HG03095 (cell line): Measurements from ENCODE around the gene TRIM28.
A peak's percentile ranks its signal among the peaks of the same experiment; 100 is the strongest.

Experiments
- ATAC-seq: cut with Tn5 transposase; IDR thresholded peaks from one replicate; pipeline ENCODE4 v1.9.1; 2021; ENCODE audit warnings: moderate library complexity; ENCODE audit not compliant: unreplicated experiment

Gene TRIM28

DNA sequence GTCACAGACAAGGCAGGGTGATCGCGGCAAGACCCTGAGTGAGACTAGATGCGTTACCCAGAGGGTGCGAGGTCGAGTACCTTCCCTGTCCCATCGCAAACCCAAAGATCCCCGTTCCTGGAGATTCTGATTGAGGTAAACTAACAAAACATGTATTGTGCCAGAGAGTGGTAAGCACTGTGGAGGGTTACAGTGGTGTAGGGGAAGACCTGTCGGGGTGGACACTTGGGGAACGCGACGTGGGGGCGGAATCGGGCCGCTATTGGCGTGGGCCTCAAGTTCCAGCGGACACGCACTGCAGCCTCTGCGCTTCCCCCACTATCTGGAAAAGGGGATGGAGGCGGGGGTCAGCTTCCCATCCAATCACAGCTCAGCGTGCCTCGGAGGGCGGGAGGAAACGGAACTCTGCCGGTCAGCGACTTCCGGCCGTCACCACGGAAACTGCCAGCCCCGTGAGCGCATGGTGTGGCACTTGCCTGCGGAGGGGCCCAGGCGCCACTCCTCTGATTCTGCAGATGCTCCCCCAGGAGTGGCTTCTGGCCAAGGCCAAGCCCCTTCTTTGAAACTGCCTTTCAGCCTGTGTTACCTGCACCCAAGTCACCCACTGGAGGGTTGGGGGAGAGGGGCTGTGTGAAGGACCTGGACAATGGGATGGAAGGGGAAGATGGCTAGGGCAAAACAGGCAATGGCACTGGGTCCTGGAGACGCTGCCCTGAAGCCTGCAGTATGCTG is 15.6 kb downstream of the TRIM28 start:
- ATAC-seq = no peak

DNA sequence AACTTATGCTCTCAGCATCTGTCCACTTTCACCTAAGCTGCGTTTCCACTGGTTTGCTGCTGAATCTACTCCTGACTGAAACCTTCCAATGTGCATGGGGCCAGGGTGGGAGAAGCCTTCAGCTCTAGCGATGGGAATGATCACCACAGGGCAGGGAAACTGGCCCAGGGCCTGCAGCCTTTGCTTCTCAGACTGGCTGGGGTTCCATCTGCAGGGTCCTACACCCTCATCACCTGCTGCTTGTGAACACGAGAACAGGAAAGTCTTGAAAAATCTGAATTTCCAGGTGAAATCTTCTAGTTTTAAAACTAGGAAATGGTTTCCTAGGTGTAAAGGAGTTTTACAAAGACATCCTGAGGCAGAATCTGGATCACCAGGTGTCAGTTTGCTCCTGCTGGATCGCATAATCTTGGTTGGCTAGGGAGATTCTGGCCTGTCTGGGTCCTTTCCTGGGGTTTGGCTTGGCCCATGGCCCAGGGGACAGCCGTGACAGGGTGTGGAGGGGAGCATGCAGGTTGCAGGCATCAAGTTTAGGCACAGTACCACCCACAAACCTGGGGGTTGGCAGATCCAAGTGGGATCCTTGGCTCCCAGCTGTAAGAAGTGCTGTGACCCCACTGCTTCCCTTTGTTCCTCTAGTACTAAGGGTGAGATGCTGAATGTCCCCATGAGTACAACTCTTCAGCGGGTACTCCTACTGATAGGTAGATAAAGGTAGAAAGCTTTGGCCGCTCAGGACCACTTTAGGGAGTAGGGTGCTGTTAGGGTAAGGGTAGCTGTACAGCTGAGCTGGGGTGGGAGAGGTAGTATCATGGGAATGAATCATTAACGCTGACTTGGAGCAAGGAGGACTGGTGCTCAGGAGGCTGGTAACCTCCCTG is 16.4 kb downstream of the TRIM28 start:
- ATAC-seq = no peak

DNA sequence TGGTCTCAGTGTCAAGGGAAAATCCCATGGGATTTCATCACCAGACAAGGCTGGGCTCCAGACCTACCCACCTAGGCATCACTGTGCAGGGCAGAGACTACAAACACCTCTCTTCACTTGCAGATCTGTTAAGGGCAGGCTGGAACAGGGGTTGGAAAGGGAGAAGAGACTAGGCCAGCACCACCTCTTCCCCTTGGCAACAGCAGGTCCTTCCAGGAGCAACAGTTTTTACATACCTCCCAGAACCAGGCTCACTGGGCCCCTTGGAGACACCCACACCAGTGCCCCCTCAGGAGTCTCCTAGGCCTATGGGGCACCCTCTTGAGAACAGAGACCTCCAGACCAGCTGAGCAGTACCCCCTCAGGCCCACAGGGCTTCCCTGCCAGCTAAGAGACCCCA is 17.1 kb downstream of the TRIM28 start:
- no peak for ATAC-seq

DNA sequence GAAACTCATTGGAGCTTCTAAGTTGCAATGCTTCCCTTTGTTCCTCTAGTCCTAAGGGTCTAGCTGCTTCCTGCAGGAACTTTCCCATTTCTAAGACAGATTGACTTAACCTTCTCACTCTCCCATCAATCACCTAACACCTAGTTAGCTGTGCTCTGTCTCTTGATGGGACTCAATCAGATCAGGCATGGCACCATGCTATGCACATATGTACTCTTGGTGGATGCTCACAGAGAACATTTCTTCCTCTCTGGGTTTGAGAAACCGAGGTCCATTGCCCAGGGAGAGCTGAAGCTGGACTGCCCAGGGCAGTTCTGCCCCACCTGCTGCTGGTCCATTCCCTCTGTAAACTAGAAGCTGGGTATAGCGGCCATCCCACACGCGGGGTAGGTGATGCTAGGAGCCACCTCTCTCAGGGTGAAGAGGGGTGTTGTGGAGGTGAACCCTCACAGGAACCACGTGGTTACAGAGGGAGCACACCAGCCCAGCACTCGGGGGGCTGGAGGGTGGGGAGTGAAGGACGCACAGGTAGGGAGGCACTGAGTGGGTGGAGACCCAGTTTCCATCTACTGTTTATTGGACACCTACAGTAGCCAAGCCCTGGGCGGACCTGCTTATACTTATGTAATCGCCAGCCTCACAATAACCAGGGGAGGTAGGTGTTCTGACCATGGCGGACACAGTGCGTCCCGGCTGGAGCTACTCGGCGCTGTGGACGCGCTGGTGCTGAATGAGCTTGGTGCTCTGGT is 17.7 kb downstream of the TRIM28 start:
- no peak for ATAC-seq

DNA sequence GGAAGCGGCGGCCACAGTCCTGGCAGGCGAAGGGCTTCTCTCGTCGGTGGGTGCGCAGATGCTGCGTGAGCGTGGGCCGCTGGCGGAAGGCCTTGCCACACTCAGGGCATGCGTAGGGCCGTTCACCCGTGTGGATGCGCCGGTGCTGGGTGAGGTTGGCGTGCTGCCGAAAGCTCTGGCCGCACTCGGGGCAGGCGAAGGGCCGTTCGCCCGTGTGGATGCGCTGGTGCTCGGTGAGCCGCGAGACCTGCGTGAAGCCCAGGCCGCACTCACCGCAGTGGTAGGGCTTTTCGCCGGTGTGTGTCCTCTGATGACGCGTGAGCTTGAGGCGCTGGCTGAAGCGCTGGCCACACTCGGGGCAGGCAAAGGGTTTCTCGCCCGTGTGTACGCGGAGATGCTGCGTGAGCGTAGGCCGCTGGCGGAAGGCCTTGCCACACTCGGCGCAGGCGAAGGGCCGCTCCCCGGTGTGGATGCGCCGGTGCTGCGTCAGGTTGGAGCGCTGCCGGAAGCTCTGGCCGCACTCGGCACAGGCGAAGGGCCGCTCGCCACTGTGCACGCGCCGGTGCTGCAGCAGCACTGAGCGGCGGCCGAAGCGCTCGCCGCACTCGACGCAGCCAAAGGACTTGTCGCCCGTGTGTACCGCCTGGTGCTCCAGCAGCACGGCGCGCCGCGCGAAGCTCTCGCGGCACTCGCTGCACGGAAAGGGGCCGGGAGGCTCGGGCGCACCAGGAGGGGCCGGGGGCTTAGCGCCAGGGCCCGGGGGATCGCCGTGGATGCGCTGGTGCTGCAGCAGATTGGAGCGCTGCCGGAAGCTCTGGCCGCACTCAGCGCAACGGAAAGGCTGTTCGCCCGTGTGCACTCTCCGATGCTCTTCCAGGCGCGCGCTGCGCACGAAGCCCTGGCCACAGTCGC is 18.5 kb downstream of the TRIM28 start:
- no peak for ATAC-seq

DNA sequence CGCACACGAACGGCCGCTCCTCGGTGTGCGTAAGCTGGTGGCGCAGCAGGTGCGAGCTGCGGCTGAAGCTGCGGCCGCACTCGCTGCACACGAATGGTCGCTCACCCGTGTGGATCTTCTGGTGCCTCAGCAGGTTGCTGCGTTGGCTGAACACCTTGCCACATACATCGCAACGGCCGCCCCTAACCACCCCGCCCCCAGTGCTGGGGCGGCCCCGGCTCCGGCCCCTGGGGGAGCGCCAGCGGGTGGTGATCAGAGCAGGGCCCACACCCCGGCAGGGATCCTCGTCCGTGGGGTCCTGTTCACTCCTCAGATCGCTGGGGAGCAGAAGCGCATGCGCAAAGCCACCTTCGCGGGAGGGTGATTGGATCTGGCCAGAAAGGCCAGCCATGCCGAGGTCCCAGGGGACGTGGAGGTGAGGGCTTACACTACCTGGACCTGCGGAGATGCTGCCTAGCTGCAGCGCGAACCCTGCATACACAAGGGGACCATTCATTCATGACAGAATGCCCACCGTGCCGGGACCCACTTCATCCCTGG is 19.2 kb downstream of the TRIM28 start:
- no peak for ATAC-seq

DNA sequence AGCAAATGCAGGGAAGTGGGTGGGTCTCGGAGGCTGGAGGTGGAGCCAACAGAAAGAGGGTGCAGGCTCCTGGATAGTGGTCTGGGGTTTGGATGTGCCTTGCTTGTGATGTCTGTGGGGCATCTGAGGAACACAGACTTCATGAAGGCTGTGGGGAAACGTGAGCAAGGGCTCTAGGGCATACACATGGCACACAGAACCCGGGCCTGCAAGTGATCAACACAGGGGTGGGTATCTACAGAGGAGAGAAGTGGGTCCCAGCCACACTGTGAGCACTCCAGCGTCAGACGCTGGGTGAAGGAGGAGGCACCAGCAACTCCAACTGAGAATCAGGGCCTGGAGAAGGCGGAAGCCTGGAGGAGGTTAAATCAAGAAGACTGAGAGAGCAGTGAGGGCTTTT is 20.0 kb downstream of the TRIM28 start:
- ATAC-seq = no peak

DNA sequence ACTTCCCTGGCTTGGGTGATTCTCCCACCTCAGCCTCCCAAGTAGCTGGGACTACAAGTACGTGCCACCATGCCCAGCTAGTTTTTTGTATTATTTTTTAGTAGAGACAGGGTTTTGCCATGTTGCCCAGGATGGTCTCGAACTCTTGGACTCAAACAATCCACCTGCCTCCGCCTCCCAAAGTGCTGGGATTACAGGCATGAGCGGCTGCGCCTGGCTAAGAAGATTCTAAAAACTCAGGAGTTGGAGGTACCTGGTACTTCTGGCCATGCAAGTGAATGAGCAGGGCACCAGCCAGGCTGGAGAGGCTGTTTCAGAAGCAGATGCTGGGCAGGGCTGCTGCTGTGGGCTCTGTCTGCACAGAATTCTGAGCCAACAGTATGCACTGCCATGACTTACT is 23.1 kb downstream of the TRIM28 start:
- ATAC-seq = no peak

DNA sequence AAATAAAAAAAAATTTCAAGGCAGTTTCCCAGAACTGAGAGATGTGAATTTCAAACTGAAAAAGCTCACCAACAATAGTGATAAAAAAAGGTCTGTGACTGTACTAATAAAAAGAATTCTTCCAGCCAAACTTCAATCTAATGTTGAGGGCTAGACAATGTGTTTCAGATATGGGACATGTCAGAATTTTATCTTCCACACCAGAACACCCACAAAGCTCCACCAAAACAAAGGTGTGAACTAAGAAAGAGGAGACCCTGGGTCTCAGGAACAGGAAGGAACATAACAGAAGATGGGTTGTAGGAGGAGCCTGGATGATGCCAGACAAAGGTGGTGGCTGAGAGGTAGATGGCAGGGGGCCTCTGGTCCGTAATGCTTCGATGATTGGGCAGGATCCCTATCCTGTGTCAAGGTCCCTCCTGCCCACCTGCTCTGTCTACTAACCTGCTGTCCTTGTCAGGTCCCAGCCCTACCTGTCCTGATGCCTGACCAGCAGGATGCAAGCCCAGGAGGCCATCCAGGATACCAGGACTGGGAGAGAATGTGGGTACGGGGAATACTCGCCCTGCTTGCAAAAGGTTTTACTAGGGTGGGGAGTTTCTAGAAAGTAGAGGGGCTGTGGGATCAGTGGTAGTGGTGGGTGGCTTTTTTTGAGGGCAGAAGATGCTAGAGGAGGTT is 24.7 kb downstream of the TRIM28 start:
- no peak for ATAC-seq

DNA sequence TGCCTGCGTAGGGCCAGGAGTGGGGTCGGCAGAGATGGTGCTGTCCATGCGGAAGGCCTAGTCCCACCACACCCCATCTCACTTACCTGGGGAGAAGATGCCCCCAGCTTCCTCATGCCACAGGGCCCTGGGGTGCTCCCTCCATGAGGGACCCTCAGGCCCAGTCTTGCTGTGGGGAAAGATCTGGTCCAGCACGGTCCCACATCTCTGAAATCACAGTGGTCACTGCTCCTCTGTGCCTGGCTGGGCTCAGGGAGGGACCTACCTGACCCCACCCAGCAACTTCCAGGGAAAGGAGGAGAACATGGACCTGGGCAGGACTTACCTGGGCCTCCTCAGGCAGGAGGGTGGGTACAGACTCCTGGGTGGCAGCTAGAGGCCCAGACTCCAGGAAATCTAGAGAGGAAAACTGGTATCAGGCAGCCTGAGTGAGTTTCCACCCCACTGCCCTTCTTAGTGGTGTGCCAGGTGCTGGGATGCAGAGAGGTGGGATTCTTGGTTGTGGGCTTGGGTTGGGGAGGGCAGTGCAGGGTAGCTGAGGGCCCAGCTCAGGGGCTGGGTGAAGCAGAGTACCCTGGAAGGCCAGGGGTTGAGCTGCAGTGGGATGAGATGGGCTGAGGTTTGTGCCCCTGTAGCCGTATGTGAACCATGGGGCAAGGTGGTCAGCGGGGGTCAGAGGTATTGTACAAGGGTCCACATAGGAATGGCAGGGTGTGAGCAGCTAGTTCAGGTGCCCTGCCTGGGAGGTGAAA is 25.5 kb downstream of the TRIM28 start:
- ATAC-seq = no peak

DNA sequence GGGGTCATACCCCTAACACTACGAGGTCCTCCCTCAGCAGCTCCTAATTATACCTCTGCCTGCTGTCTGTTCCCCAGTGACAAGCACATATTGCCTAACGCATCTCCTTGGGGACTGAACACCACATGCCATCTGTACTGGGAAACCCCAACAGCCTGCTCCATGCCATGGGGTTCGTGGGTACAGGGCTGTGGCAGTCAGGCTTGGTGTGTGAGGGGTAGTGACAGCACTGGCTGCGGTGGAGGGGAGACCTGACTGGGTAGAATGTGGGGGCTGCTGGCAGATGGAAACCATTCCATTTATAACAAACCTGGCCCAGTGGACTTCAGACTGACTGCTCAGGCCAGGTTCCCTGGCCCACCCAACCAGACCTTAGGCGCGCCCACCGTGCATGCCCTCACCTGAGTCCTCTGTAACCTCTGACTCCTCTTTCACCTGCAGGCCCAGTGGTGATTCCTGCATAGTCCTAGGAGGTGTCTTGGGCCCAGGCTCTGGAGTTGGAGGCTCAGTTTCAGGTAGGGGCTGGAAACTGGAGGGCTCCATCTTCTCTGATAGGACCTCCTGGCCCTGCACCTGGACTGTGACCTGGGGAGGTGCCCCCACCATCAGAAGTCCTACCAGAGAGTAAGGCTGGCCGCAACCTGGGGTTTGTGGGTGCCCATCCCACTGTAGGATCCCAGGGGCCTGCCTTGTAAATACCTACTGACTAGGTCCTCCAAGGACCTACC is 26.2 kb downstream of the TRIM28 start:
- no peak for ATAC-seq

DNA sequence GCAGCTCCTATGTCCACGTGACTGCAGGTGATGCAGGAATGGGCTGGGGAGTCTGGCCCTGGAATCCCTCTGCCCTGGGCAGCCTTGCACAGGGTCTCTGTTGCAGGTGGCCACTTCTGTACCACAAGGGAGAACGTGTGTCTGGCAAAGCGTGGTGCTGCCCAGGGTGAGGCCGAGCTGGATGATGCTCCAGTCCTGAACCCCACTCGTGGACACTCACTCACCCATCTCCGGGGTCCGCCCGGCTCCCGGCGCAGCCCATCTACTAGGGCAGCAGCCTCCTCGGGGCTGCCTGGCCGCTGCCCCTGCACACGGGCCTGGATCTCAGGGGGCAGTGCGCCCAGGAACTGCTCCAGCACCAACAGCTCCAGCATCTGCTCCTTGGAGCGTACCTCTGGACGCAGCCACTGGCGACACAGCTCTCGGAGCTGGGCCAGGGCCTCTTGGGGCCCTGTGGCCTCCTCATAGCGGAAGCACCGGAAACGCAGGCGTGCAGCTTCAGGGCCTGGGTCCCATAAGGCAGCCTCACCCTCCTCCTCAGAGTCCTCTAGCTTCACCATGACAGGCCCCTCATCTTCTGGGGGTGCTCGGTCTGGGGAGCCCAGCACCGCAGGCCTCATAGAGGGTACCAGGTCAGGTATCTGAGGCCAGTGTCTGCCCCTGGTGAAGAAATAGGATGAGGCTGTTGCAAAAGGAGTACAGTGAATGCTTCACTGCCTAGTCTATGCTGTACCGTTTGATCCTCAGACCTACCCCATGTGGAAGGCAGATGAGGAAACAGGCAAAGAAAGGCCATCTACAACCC is 27.1 kb downstream of the TRIM28 start:
- no peak for ATAC-seq

DNA sequence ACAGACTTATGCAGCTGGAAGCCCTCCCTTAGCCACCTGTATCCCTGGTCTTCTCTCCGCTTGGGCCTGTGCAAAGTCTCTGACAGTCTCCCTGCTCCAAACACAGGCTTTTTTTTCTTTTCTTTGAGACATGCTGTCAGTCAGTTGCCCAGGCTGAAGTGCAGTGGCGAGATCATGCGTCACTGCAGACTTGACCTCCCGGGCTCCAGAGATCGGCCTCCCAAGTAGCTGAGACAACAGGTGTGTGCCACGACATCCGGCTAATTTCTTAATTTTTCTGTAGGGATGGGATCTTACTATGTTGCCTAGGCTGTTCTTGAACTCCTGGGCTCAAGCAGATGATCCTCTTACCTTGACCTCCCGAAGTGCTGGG is 27.7 kb downstream of the TRIM28 start:
- ATAC-seq = no peak

DNA sequence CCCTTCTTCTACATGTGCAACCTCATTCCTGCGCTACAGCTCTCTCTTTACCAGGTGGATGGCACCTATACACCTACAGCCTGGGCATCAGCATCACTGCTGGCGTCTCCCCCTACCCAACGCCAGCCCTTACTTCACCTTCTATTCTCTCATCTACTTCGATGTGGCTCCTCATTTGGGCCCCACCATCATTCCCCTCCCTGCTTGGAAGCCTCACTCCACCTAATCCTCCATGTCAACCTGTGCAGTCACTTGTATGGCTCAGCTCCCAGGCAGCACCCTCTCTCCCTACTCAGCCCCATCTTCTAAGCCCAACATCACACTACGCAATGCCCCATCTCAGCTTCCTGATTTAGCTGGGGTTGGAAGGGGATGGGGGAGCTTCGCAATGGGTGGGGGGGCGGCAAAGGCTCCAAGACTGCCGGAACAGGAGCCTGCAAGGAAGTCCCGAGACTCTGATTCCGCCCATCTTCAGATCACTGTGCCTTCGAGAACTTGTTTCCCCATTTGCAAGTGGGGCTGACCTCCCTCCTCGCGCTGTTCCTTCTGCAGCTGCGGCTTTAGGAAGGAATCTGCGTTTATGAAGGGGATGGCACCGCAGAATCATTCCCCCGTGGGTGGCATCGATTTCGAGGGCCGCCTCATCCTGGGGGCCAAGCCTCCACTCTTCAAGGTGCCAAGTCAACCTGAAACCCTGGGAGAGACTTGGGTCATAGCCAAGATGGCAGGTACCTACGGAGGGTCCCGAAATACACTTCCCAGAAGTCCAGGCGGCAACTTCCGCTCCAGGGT is 28.4 kb downstream of the TRIM28 start:
- no peak for ATAC-seq

DNA sequence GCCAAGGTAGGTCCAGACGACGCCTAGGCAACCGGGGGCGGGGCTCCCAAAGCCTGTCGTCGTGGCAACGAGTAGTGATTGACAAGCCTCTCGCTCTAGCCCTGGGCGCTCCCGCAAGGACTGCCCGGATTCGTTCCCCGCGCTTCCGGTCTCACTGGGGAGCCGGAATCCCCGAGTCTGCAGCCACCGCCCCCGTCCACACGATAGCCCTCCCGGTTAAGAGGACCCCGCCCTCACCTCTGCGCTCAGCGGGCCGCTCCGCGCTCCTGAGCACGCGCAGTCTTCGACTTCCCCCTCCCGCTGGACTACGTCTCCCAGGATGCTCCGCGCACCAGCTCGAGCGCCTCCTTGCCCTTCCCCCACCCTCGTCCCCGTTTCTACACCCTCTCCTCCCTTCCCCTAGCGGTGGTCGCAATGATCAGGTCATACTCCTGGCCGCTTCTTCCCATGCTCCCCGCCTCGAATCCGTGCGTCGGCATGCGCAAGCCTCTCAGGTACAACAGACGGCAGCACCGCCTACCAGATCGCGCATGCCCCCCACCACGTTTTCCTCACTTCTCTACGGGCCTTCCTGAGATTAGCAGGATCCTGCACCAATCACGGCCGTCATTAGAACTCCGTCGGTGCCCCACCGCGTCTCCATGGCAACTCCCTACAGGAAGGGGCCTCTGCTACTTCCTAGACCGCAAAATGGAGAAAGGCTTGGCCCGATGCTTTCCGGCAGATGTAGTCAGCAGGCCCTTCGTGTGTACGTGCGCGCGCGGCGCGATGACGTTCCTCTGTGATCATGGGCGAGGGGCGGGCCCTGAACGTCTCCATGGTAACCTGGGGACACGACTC is 29.2 kb downstream of the TRIM28 start, which contains the start of gene MZF1:
TSS of gene MZF1 (minus strand) at position 518 of the 840 bp plus-strand sequence. CDS start 1,946 bp downstream, outside the sequence.
- ATAC-seq = peak; percentile 50

DNA sequence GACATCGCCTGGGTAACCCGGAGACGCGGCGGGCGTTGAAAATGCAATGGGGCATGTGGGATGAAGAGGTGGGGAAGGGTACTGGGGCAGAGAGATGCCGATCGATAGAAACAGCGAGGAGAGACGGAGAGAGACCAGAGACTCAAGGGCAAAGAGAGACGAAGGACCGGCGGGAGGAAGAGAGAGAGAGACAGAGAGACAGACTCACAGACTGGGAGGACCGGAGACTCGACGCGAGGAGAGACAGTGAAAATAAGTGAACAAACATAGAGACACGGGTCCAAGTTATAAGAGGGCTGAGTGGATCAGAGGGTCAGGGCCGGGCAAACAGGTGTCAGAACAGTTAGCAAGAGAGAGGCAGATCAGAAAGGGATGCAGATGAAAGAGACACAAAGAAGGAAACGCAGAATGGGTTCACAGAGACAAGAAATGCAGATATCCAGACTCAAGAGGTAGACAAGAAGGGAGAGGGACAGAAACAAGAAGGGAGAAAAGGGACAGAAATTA is 29.8 kb downstream of the TRIM28 start:
- no peak for ATAC-seq
